Heart right ventricle (tissue), 16 donors: ENCODE results near the gene GUF1. TPM values are rescaled to one million over a fixed set of nuclear protein-coding genes. Genes with fewer than 3 reads are reported as not detected.

Source experiments
- ATAC-seq, 8 donors: fragments of 200-7000 bp; cut with Tn5 transposase; one replicate each; pipeline ENCODE4 v1.9.1; 2020; ENCODE audit warnings: mild to moderate bottlenecking in 8 of 8, moderate library complexity in 8 of 8, moderate number of reproducible peaks in 1 of 8
- DNase-seq, 2 donors: peaks; one replicate each; pipeline ENCODE4 v3.0.0-alpha.2; 2020
- H3K27ac ChIP-seq, 10 donors: fragments of 200-600 bp; sonication (generic) in 2 of 10; one replicate each; pipeline versions ENCODE4 v1.5.0 to v1.8.0; 2020 to 2022; ENCODE audit warnings: mild to moderate bottlenecking in 3 of 10
- H3K27me3 ChIP-seq, 7 donors: fragments of 200-600 bp; one replicate each; pipeline ENCODE4 v1.8.0; 2021 to 2022; ENCODE audit warnings: mild to moderate bottlenecking in 2 of 7
- H3K36me3 ChIP-seq, 9 donors: fragments of 200-600 bp; sonication (generic) in 1 of 9; one replicate each; pipeline versions ENCODE4 v1.5.0 to v1.8.0; 2020 to 2022; ENCODE audit warnings: mild to moderate bottlenecking in 2 of 9
- H3K4me1 ChIP-seq, 9 donors: fragments of 200-600 bp; sonication (generic) in 1 of 9; one replicate each; pipeline versions ENCODE4 v1.5.0 to v1.8.0; 2020 to 2022; ENCODE audit warnings: mild to moderate bottlenecking in 4 of 9
- H3K4me3 ChIP-seq, 10 donors: fragments of 200-600 bp; sonication (generic) in 2 of 10; one replicate each; pipeline versions ENCODE4 v1.5.0 to v1.8.0; 2020 to 2022; ENCODE audit warnings: mild to moderate bottlenecking in 7 of 10, moderate library complexity in 2 of 10
- H3K9me3 ChIP-seq, 11 donors: fragments of 200-600 bp in 10 of 11; sonication (generic) in 2 of 11; one replicate each; pipeline versions ENCODE4 v1.5.0 to v1.8.0; 2013 to 2022; ENCODE audit warnings: mild to moderate bottlenecking in 2 of 11, control low read depth in 1 of 11, moderate library complexity in 1 of 11
- WGBS, 2 donors: extraction: QIAGEN DNeasy Blood & Tissue Kit; methylation state at CpG; one replicate each; pipeline ENCODE4 v1.1.7; 2013; ENCODE audit warnings: inconsistent platforms in 1 of 2; 5-methylcytosine and 5-hydroxymethylcytosine counted together
- intact Hi-C, 10 donors: fragments of 100-400 bp; cut with DNase I; formaldehyde crosslinking; loops; one replicate each; pipeline versions ENCODE4 v1.11.1 to v1.14.2; 2022
- polyA plus RNA-seq, 2 donors: library from polyadenylated mRNA; stranded (reverse); fragments of 200-250 nt; gene quantifications; one replicate each; pipeline ENCODE4 v1.2.3, GENCODE V29; 2013
- total RNA-seq, 10 donors: library from RNA; stranded (reverse); fragmentation: NEBNext Ultra II Directional in 3 of 10; extraction: Animal tissue kit (Norgen Biotek cat#: 25700) in 3 of 10; gene quantifications; one replicate each; pipeline versions ENCODE4 v1.2.1 to v1.2.4, GENCODE V29; 2021 to 2023
- TF ChIP-seq, protein P1 (sequence below), 9 donors: fragments of 200-600 bp; sonication (generic) in 2 of 9; IDR thresholded peaks; one replicate each; pipeline versions ENCODE4 v1.5.0 to v1.8.0; 2021 to 2022; ENCODE audit warnings: antibody characterized with exemption in 9 of 9, mild to moderate bottlenecking in 5 of 9, moderate library complexity in 1 of 9
- donor health status: Arrhythmogenic right ventricular cardiomyopathy.
- donor health status: ischemic (EF 13 %, LVEDD 7.1; RV severe dilation, severe dysfunction).
- donor health status: healthy with polysubstance abuse.
- donor health status: DM: no; HTN: yes; CAD: no.
- donor health status: DM: no; HTN: no; CAD: no.
- donor health status: ischemic (EF 25% LVEDD 6.9; RV normal size, moderate dysfunction).
- donor health status: ischemic (EF 25% LVEDD 5.7; RV mildly dilated, moderate dysfunction).
- donor health status: healthy.
- donor health status: DM: yes; HTN: yes; CAD: no.
- donor health status: Ischemic cardiomyopathy.
- donor health status: ischemic (EF 35%, LVEDD 5.7; RV mildly dilated, moderate dysfunction).
- donor health status: nonischemic (EF 11% LVEDD 7.7; RV severe dilation, severe dysfunction).
- donor health status: DM: yes; HTN: yes; CAD: no.
- donor health status: PGD.
- donor health status: ischemic (EF 29% LVEDD 5.4; RV normal size, mild dysfunction).
- donor health status: nonischemic (EF 23%, LVEDD 6.1; RV moderate dilation, normal function).

GUF1 gene
- total and polyA plus RNA-seq, 12 donors, result 10.0 to 29.6 (median 24.2) TPM

DNA sequence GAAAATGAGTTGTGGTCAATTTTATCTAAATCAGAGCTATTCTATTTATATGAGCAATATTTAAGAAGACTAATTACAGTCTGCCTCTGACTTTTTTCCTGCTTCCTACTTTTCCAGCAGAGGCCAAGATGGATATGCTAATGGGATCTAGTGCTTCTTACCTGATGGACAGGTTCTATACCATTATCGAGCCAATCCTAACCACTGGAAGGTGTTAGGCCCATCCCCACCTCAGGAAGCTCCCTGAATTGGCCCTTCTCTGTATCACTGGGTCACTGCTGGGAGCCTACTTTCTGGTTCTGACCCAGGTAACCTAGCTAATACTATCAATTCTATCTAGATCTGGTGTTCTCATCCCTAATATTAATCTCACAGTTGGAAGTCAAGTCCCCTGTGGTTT is 26.2 kb upstream of the GUF1 start:
- no peaks in the 10 kb centered on the region for H3K9me3 ChIP-seq
- no peaks in the 10 kb centered on the region for H3K27me3 ChIP-seq
- H3K4me3 ChIP-seq, result no peak overlapping the region
- WGBS, 2 donors, result 68 to 79% methylated on average over 1 of the region's 1 CpG
- ATAC-seq (no peak), DNase-seq (no peak)
- H3K36me3 ChIP-seq, result no peaks in the 10 kb centered on the region
- H3K27ac ChIP-seq, result no peak overlapping the region
- TF ChIP-seq, protein P1, sequence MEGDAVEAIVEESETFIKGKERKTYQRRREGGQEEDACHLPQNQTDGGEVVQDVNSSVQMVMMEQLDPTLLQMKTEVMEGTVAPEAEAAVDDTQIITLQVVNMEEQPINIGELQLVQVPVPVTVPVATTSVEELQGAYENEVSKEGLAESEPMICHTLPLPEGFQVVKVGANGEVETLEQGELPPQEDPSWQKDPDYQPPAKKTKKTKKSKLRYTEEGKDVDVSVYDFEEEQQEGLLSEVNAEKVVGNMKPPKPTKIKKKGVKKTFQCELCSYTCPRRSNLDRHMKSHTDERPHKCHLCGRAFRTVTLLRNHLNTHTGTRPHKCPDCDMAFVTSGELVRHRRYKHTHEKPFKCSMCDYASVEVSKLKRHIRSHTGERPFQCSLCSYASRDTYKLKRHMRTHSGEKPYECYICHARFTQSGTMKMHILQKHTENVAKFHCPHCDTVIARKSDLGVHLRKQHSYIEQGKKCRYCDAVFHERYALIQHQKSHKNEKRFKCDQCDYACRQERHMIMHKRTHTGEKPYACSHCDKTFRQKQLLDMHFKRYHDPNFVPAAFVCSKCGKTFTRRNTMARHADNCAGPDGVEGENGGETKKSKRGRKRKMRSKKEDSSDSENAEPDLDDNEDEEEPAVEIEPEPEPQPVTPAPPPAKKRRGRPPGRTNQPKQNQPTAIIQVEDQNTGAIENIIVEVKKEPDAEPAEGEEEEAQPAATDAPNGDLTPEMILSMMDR (IDR thresholded peaks at IDR 0.05), result no peak
- no peaks in the 10 kb centered on the region for H3K4me1 ChIP-seq
- intact Hi-C loops, result no loop called here

DNA sequence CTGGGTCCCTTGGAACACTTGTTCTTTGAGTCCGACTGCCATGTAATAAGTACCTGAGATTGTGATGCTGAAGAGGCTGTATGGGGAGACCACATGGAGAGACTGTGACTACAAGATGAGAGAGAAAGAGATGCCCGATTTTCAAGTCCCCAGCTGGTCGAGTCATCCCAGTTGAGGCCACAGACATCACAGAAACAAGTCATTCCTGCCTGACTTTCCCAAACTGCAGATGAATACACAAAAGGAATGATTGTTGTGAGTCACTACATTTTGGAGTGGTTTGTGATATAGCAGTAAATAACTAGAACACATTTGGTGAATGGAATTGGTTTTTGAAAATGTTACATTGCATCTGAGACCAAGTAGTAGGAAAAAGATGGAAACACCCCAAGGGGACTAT is 17.8 kb upstream of the GUF1 start:
- intact Hi-C loops, result no loop called here
- no peak for DNase-seq
- H3K36me3 ChIP-seq, result no peaks in the 10 kb centered on the region
- 36 to 65% methylated on average over 3 of the region's 3 CpGs for WGBS, 2 donors
- no peak overlapping the region for H3K4me3 ChIP-seq
- no peaks in the 10 kb centered on the region for H3K4me1 ChIP-seq
- TF ChIP-seq, protein P1 (IDR thresholded peaks at IDR 0.05), result no peak
- H3K9me3 ChIP-seq, result no peaks in the 10 kb centered on the region
- no peak overlapping the region for H3K27ac ChIP-seq
- H3K27me3 ChIP-seq, result no peaks in the 10 kb centered on the region
- ATAC-seq, result no peak

DNA sequence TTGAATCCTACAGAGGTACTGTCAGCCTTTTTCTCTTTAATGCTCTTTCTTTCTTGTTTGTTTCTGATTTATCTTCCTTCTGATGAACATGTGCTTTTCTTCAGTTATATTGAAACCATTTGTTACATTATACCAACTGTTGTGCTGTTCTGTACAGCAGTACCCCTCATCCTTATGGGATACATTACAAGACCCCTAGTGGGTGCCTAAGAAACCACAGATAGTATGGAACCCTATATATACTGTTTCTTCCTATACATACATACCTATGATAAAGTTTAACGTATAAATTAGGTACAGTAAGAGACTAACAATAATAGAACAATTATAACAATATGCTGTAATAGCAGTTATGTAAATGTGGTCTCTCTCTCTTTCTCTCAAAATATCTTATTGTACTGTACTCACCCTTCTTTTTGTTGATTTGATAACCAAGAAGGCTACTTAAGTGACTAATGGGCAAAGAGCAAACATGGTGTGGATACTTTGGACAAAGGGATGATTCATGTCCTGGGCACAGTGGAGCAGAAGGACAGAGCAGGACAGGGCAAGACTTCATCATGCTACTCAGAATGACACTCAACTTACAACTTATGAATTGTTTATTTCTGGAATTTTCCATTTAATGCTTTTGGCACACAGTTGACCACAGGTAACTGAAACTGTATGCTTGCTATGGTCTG is 16.1 kb upstream of the GUF1 start:
- Histone ChIP-seq H3K9me3 (no peaks in the 10 kb centered on the region), H3K4me3 (no peak overlapping the region), H3K27me3 (no peaks in the 10 kb centered on the region), H3K36me3 (no peaks in the 10 kb centered on the region), H3K4me1 (no peaks in the 10 kb centered on the region), H3K27ac (no peak overlapping the region)
- DNase-seq (no peak), ATAC-seq (no peak)
- WGBS, 2 donors, result 85 to 86% methylated on average over 1 of the region's 1 CpG
- intact Hi-C loops, result no loop called here
- TF ChIP-seq, protein P1 (IDR thresholded peaks at IDR 0.05), result no peak

DNA sequence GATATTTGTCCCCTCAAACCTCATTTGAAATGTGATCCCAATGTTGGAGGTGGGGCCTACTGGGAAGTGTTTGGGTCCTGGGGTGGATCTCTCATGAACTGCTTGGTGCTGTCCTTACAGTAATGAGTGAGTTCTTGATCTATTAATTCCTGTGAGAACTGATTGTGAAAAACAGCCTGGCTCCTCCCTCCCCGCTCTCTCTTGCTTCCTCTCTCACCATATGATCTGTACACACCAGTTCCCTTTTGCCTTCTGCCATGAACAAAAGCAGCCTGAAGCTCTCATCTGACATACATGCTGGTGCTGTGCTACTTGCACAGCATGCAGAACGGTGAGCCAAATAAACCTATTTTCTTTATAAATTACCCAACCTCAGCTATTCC is 15.6 kb upstream of the GUF1 start:
- 41 to 50% methylated on average over 2 of the region's 2 CpGs for WGBS, 2 donors
- no peak overlapping the region for H3K27ac ChIP-seq
- H3K4me3 ChIP-seq, result no peak overlapping the region
- H3K27me3 ChIP-seq, result no peaks in the 10 kb centered on the region
- no peak for DNase-seq
- H3K36me3 ChIP-seq, result no peaks in the 10 kb centered on the region
- no peak for ATAC-seq
- H3K4me1 ChIP-seq, result no peaks in the 10 kb centered on the region
- intact Hi-C loops, result no loop called here
- TF ChIP-seq, protein P1 (IDR thresholded peaks at IDR 0.05), result no peak
- no peaks in the 10 kb centered on the region for H3K9me3 ChIP-seq
